A549 (cell line): ENCODE results near the gene TCEA2.

Experiments
- CBX8 ChIP-seq: fragments of 200-600 bp; sonication (generic); IDR thresholded peaks from 2 replicates; pipeline ENCODE4 v1.6.1; 2016
- CEBPB ChIP-seq, 2 experiments: fragments of >200 bp in 1 of 2; sonication (Bioruptor Twin) in 1 of 2; formaldehyde crosslinking in 1 of 2; IDR thresholded peaks; 2 replicates each; pipeline ENCODE4 v1.6.1; 2012 to 2016
- CTCF ChIP-seq: fragments of >200 bp; sonication (Bioruptor Twin); formaldehyde crosslinking; IDR thresholded peaks from 3 replicates; pipeline ENCODE4 v1.5.1; 2016
- EP300 ChIP-seq, 2 experiments: fragments of >200 bp; sonication (Bioruptor Twin); formaldehyde crosslinking; IDR thresholded peaks; 2 replicates in 1 of 2; 3 replicates in 1 of 2; pipeline ENCODE4 v1.6.1; 2016 to 2017
- JUN ChIP-seq, 2 experiments: fragments of >200 bp; sonication (Bioruptor Twin); formaldehyde crosslinking; IDR thresholded peaks; 2 replicates in 1 of 2; 3 replicates in 1 of 2; pipeline ENCODE4 v1.6.1; 2016 to 2017
- KDM1A ChIP-seq: fragments of 200-600 bp; sonication (generic); IDR thresholded peaks from 2 replicates; pipeline ENCODE4 v1.6.1; 2016; ENCODE audit warnings: low read depth, mild to moderate bottlenecking
- NR3C1 ChIP-seq: fragments of >200 bp; sonication (Bioruptor Twin); formaldehyde crosslinking; IDR thresholded peaks from 3 replicates; pipeline ENCODE4 v1.6.1; 2017
- POLR2A ChIP-seq: IDR thresholded peaks from 2 replicates; pipeline ENCODE4 v1.6.1; 2012; ENCODE audit warnings: mild to moderate bottlenecking, low read length
- POLR2AphosphoS2 ChIP-seq: conservative IDR thresholded peaks from 2 replicates; pipeline ENCODE4 v1.6.1; 2012; ENCODE audit warnings: low read length, improper control_type of control experiment, inconsistent platforms
- RAD21 ChIP-seq, 2 experiments: fragments of >200 bp in 1 of 2; sonication (Bioruptor Twin) in 1 of 2; formaldehyde crosslinking in 1 of 2; IDR thresholded peaks in 1 of 2; conservative IDR thresholded peaks in 1 of 2; 2 replicates in 1 of 2; 3 replicates in 1 of 2; pipeline ENCODE4 v1.6.1; 2012 to 2018; ENCODE audit warnings: inconsistent platforms in 1 of 2
- REST ChIP-seq: fragments of 200-600 bp; sonication (generic); IDR thresholded peaks from 2 replicates; pipeline ENCODE4 v1.6.1; 2016; ENCODE audit warnings: antibody characterized with exemption, mild to moderate bottlenecking, moderate library complexity
- RFX5 ChIP-seq: fragments of 450-650 bp; IDR thresholded peaks from 2 replicates; pipeline ENCODE4 v1.7.1; 2014; ENCODE audit warnings: antibody characterized with exemption, mild to moderate bottlenecking, moderate library complexity
- SREBF2 ChIP-seq: fragments of 450-650 bp; IDR thresholded peaks from 2 replicates; pipeline ENCODE4 v1.6.1; 2014; ENCODE audit warnings: mild to moderate bottlenecking, moderate library complexity

- TF ChIP-seq CTCF (no peak), RFX5 (no peak), POLR2A (no peak), CEBPB (IDR thresholded peaks at IDR 0.05) (no peak), JUN (IDR thresholded peaks at IDR 0.05) (no peak), EP300 (IDR thresholded peaks at IDR 0.05) (no peak), RAD21 (conservative IDR thresholded peaks at IDR 0.05 in 1 of 2, IDR thresholded peaks at IDR 0.05 in 1 of 2) (no peak), KDM1A (no peak), REST (no peak), NR3C1 (no peak), CBX8 (no peak), POLR2AphosphoS2 (no peak), SREBF2 (no peak)
These were observed 21.3 kb upstream of the TCEA2 start for GRCh38 chr20:64041781-64042053.
